IMR-90 (cell line): ENCODE results near the gene SRCIN1.

Source experiments
- CEBPB ChIP-seq: IDR thresholded peaks from 2 replicates; pipeline ENCODE4 v1.6.1; 2012; ENCODE audit warnings: low read depth, low read length, improper control_type of control experiment
- CHD1 ChIP-seq: IDR thresholded peaks from 2 replicates; pipeline ENCODE4 v1.6.1; 2012; ENCODE audit warnings: low read depth, low read length, improper control_type of control experiment
- CTCF ChIP-seq: conservative IDR thresholded peaks from 2 replicates; pipeline ENCODE4 v1.5.1; 2012; ENCODE audit warnings: mild to moderate bottlenecking, low read depth, low read length, improper control_type of control experiment
- ELK1 ChIP-seq: fragments of 150-350 bp; IDR thresholded peaks from 2 replicates; pipeline ENCODE4 v1.6.1; 2016; ENCODE audit warnings: low read depth, mild to moderate bottlenecking, low read length, moderate library complexity, borderline replicate concordance
- FOS ChIP-seq: fragments of 150-350 bp; IDR thresholded peaks from 2 replicates; pipeline ENCODE4 v1.6.1; 2016; ENCODE audit warnings: low read depth, low read length
- MAFK ChIP-seq: IDR thresholded peaks from 2 replicates; pipeline ENCODE4 v1.6.1; 2012; ENCODE audit warnings: low read depth, low read length, improper control_type of control experiment
- MAZ ChIP-seq: IDR thresholded peaks from 2 replicates; pipeline ENCODE4 v1.6.1; 2012; ENCODE audit warnings: low read depth, mild to moderate bottlenecking, low read length, improper control_type of control experiment, moderate library complexity, borderline replicate concordance
- MXI1 ChIP-seq: IDR thresholded peaks from 2 replicates; pipeline ENCODE4 v1.6.1; 2012; ENCODE audit warnings: low read depth, mild to moderate bottlenecking, low read length, moderate library complexity, borderline replicate concordance
- NFE2L2 ChIP-seq: fragments of 150-350 bp; IDR thresholded peaks from 2 replicates; pipeline ENCODE4 v1.6.1; 2016; ENCODE audit warnings: low read depth, mild to moderate bottlenecking, low read length
- POLR2A ChIP-seq: IDR thresholded peaks from 2 replicates; pipeline ENCODE4 v1.6.1; 2012; ENCODE audit warnings: mild to moderate bottlenecking, low read depth, low read length
- RAD21 ChIP-seq: IDR thresholded peaks from 2 replicates; pipeline ENCODE4 v1.6.1; 2012; ENCODE audit warnings: low read length, improper control_type of control experiment
- RCOR1 ChIP-seq: IDR thresholded peaks from 2 replicates; pipeline ENCODE4 v1.6.1; 2012; ENCODE audit warnings: mild to moderate bottlenecking, low read length, improper control_type of control experiment; ENCODE audit not compliant: insufficient replicate concordance
- SMC3 ChIP-seq: fragments of 150-350 bp; IDR thresholded peaks from 2 replicates; pipeline ENCODE4 v1.6.1; 2016; ENCODE audit warnings: low read depth, mild to moderate bottlenecking, antibody characterized with exemption, low read length, moderate library complexity
- USF2 ChIP-seq: fragments of 150-350 bp; IDR thresholded peaks from 2 replicates; pipeline ENCODE4 v1.6.1; 2017; ENCODE audit warnings: mild to moderate bottlenecking, antibody characterized with exemption, low read length, low read depth

- TF ChIP-seq CTCF, result no peak
- TF ChIP-seq POLR2A, result no peak
- no peak for TF ChIP-seq SMC3
- TF ChIP-seq RAD21, result no peak
- no peak for TF ChIP-seq RCOR1
- no peak for TF ChIP-seq CHD1
- TF ChIP-seq CEBPB, result no peak
- TF ChIP-seq FOS, result no peak
- no peak for TF ChIP-seq USF2
- TF ChIP-seq MAFK, result no peak
- TF ChIP-seq ELK1, result no peak
- no peak for TF ChIP-seq MXI1
- TF ChIP-seq MAZ, result no peak
- no peak for TF ChIP-seq NFE2L2
Observed at GRCh38 chr17:38605411-38605840, 326 bp downstream of the SRCIN1 start.
